ENCODE results near the gene CCR8.
"Not testable (repeated sequence)": the region's sequence is repeated elsewhere in the genome, so short reads cannot be mapped to it uniquely, and the experiment has no call there.

The CCR8 gene

DNA sequence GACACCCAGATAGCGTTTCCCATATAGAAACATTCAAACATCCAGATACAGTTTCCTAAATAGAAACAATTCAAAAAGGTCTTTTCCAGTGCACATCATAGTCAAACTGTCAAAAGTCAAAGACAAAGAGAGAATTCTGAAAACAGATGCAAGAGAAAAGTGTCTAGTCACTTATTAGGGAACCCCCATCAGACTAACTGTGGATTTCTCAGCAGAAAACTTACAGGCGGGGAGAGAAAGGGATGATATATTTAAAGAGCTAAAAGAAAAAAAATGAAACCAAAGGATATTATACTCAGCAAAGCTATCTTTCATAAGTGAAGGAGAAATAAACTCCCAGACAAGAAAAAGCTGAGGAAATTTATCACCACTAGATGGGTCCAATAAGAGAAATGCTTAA is 27.3 kb upstream of the CCR8 start:
- DNase-seq, result no peak
- no peak overlapping the region for H3K27ac ChIP-seq (ENCODE audit: insufficient read depth in 1 of 2, low read depth in 1 of 2, low read length in 2 of 2, poor library complexity in 1 of 2, severe bottlenecking in 2 of 2)
- CTCF ChIA-PET, result interaction anchor here (0.7 to 1.4 kb wide), 4 partner anchors 9 to 43 kb away, joined by 3 read pairs; no protein-coding TSS in a partner anchor
- WGBS (ENCODE audit: insufficient coverage), result no CpG with 5 or more reads among the region's 2 CpGs
- POLR2A ChIA-PET, result no interaction called here
- no peak overlapping the region for H3K4me3 ChIP-seq (ENCODE audit: control insufficient read depth in 1 of 7, extremely low read depth in 1 of 7, insufficient read depth in 4 of 7, low read depth in 2 of 7, low read length in 6 of 7)
- no peaks in the 10 kb centered on the region for H3K4me1 ChIP-seq (ENCODE audit: control extremely low read depth in 1 of 4, control insufficient read depth in 4 of 4, insufficient read depth in 4 of 4, low read length in 3 of 4)
- H3K9me3 ChIP-seq (ENCODE audit: control extremely low read depth in 1 of 5, control insufficient read depth in 4 of 5, insufficient read depth in 2 of 5, low read depth in 1 of 5, low read length in 4 of 5), result peaks cover 5 to 59% (median 17%) of the 10 kb centered on the region in 5 experiments
- no peaks in the 10 kb centered on the region for H3K27me3 ChIP-seq (replicated peaks in 2 of 5; ENCODE audit: control insufficient read depth in 4 of 5, insufficient read depth in 5 of 5, low read length in 4 of 5)
- H3K36me3 ChIP-seq (ENCODE audit: control insufficient read depth in 4 of 4, insufficient read depth in 4 of 4, low read length in 3 of 4), result no peaks in the 10 kb centered on the region

DNA sequence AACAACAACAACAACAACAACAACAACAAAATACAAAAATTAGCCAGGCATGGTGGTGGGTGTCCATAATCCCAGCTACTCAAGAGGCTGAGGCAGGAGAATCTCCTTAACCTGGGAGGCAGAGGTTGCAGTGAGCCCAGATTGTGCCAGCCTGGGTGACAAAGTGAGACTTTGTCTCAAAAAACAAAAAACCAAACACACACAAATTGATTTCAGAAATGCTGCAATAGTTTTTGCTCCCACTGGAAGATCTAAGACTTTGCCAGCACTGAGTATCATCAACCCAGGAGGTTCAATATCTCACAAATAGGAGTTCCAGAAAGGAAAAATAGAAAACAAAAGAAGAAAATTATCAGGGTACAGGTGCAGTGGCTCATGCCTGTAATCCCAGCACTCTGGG is 16.2 kb upstream of the CCR8 start:
- H3K27ac ChIP-seq (ENCODE audit: insufficient read depth in 1 of 2, low read depth in 1 of 2, low read length in 2 of 2, poor library complexity in 1 of 2, severe bottlenecking in 2 of 2), result no peak overlapping the region
- ChIA-PET POLR2A (no interaction called here), CTCF (no interaction called here)
- no peak overlapping the region for H3K4me3 ChIP-seq (ENCODE audit: control insufficient read depth in 1 of 7, extremely low read depth in 1 of 7, insufficient read depth in 4 of 7, low read depth in 2 of 7, low read length in 6 of 7)
- H3K36me3 ChIP-seq (ENCODE audit: control insufficient read depth in 4 of 4, insufficient read depth in 4 of 4, low read length in 3 of 4), result no peaks in the 10 kb centered on the region
- H3K4me1 ChIP-seq (ENCODE audit: control extremely low read depth in 1 of 4, control insufficient read depth in 4 of 4, insufficient read depth in 4 of 4, low read length in 3 of 4), result no peaks in the 10 kb centered on the region
- DNase-seq, result no peak
- H3K27me3 ChIP-seq (replicated peaks in 2 of 5; ENCODE audit: control insufficient read depth in 4 of 5, insufficient read depth in 5 of 5, low read length in 4 of 5), result no peaks in the 10 kb centered on the region
- peaks cover 2 to 9% (median 4%) of the 10 kb centered on the region in 5 experiments for H3K9me3 ChIP-seq (ENCODE audit: control extremely low read depth in 1 of 5, control insufficient read depth in 4 of 5, insufficient read depth in 2 of 5, low read depth in 1 of 5, low read length in 4 of 5)

DNA sequence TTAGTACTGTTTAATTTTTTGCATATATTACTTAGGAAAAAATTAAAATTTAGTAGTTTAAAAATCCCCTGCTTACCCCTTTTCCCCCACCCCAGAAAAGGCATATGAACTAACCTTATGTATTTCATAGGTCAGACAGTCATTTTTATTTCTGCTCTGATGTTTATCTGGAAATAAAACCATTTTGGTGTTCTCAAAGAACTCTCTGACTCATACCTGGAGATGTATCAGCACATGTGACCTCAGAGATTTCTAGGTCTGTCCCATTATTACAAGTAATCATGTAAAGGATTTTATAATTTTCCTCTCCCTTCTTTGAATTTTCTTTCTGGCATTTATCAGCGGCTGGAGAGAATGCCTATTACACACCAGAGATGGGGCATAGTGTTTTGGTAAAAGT is 14.1 kb upstream of the CCR8 start:
- Histone ChIP-seq H3K9me3 (ENCODE audit: control extremely low read depth in 1 of 5, control insufficient read depth in 4 of 5, insufficient read depth in 2 of 5, low read depth in 1 of 5, low read length in 4 of 5) (peaks cover 2 to 9% (median 7%) of the 10 kb centered on the region in 5 experiments), H3K4me3 (ENCODE audit: control insufficient read depth in 1 of 7, extremely low read depth in 1 of 7, insufficient read depth in 4 of 7, low read depth in 2 of 7, low read length in 6 of 7) (no peak overlapping the region), H3K36me3 (ENCODE audit: control insufficient read depth in 4 of 4, insufficient read depth in 4 of 4, low read length in 3 of 4) (no peaks in the 10 kb centered on the region), H3K4me1 (ENCODE audit: control extremely low read depth in 1 of 4, control insufficient read depth in 4 of 4, insufficient read depth in 4 of 4, low read length in 3 of 4) (no peaks in the 10 kb centered on the region), H3K27ac (ENCODE audit: insufficient read depth in 1 of 2, low read depth in 1 of 2, low read length in 2 of 2, poor library complexity in 1 of 2, severe bottlenecking in 2 of 2) (no peak overlapping the region), H3K27me3 (replicated peaks in 2 of 5; ENCODE audit: control insufficient read depth in 4 of 5, insufficient read depth in 5 of 5, low read length in 4 of 5) (no peaks in the 10 kb centered on the region)
- no peak for DNase-seq
- POLR2A ChIA-PET, result no interaction called here
- CTCF ChIA-PET, result no interaction called here
- WGBS (ENCODE audit: insufficient coverage), result no CpG with 5 or more reads among the region's 1 CpG

DNA sequence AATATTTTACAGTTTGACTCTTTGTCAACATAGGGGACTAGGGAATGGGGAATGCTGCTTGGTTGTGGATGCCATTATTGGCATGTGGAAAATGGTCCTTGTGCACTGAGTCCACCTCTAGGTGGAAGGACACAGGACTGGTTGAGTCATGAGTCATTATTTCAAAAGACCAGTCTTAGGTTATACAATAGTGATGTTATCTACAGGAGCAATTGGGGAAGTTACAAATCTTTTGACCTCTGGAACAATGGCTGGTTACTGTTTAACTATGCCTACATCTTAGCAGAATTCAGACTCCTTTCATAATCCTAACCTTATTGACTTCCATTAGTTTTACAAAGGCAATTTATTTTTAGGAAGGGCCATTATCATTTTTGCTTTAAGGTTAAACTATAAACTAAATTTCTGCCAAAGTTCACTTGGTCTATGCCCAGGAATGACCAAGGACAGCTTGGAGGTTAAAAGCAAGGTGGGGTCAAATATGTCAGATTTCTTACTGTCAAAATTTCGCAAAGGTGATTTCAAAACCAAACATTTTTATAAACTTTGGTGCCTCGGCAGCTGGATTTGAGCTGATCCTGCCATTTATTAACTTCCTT is 11.8 kb upstream of the CCR8 start:
- peaks cover 2 to 9% (median 7%) of the 10 kb centered on the region in 5 experiments for H3K9me3 ChIP-seq (ENCODE audit: control extremely low read depth in 1 of 5, control insufficient read depth in 4 of 5, insufficient read depth in 2 of 5, low read depth in 1 of 5, low read length in 4 of 5)
- ChIA-PET CTCF (no interaction called here), POLR2A (no interaction called here)
- peak in 2 of 3 donors; percentile 12 to 22 for DNase-seq
- H3K36me3 ChIP-seq (ENCODE audit: control insufficient read depth in 4 of 4, insufficient read depth in 4 of 4, low read length in 3 of 4), result no peaks in the 10 kb centered on the region
- no peaks in the 10 kb centered on the region for H3K27me3 ChIP-seq (replicated peaks in 2 of 5; ENCODE audit: control insufficient read depth in 4 of 5, insufficient read depth in 5 of 5, low read length in 4 of 5)
- peaks cover 0 to 5% (median 0%) of the 10 kb centered on the region in 4 experiments for H3K4me1 ChIP-seq (ENCODE audit: control extremely low read depth in 1 of 4, control insufficient read depth in 4 of 4, insufficient read depth in 4 of 4, low read length in 3 of 4)
- no peak overlapping the region for H3K27ac ChIP-seq (ENCODE audit: insufficient read depth in 1 of 2, low read depth in 1 of 2, low read length in 2 of 2, poor library complexity in 1 of 2, severe bottlenecking in 2 of 2)
- no peak overlapping the region for H3K4me3 ChIP-seq (ENCODE audit: control insufficient read depth in 1 of 7, extremely low read depth in 1 of 7, insufficient read depth in 4 of 7, low read depth in 2 of 7, low read length in 6 of 7)
- WGBS (ENCODE audit: insufficient coverage), result 75% methylated on average over 2 of the region's 2 CpGs

DNA sequence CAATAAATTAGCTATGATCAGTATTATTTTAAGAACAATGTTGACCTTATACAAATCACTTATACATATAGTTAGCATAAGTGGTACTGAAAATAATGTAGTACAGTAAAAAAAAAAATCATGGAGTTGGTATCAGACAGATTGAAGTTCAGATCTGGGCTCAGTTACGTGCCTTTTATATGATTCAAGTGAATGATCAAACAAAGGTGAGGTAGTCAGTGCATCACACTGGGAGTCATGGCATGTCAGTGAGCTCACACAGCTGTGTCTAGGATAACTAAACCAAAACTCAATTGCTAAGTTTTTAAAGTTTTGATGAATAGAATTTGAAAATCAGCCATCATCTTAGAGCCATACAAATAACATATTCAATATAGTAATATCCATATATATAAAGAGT is 11.2 kb upstream of the CCR8 start:
- CTCF ChIA-PET, result no interaction called here
- Histone ChIP-seq H3K4me3 (ENCODE audit: control insufficient read depth in 1 of 7, extremely low read depth in 1 of 7, insufficient read depth in 4 of 7, low read depth in 2 of 7, low read length in 6 of 7) (no peak overlapping the region), H3K4me1 (ENCODE audit: control extremely low read depth in 1 of 4, control insufficient read depth in 4 of 4, insufficient read depth in 4 of 4, low read length in 3 of 4) (peaks cover 0 to 8% (median under 1%) of the 10 kb centered on the region in 4 experiments), H3K27ac (ENCODE audit: insufficient read depth in 1 of 2, low read depth in 1 of 2, low read length in 2 of 2, poor library complexity in 1 of 2, severe bottlenecking in 2 of 2) (no peak overlapping the region), H3K27me3 (replicated peaks in 2 of 5; ENCODE audit: control insufficient read depth in 4 of 5, insufficient read depth in 5 of 5, low read length in 4 of 5) (no peaks in the 10 kb centered on the region), H3K36me3 (ENCODE audit: control insufficient read depth in 4 of 4, insufficient read depth in 4 of 4, low read length in 3 of 4) (no peaks in the 10 kb centered on the region), H3K9me3 (ENCODE audit: control extremely low read depth in 1 of 5, control insufficient read depth in 4 of 5, insufficient read depth in 2 of 5, low read depth in 1 of 5, low read length in 4 of 5) (peaks cover 2 to 9% (median 7%) of the 10 kb centered on the region in 5 experiments)
- WGBS (ENCODE audit: insufficient coverage), result 100% methylated on average over 1 of the region's 1 CpG
- DNase-seq, result no peak
- POLR2A ChIA-PET, result no interaction called here

DNA sequence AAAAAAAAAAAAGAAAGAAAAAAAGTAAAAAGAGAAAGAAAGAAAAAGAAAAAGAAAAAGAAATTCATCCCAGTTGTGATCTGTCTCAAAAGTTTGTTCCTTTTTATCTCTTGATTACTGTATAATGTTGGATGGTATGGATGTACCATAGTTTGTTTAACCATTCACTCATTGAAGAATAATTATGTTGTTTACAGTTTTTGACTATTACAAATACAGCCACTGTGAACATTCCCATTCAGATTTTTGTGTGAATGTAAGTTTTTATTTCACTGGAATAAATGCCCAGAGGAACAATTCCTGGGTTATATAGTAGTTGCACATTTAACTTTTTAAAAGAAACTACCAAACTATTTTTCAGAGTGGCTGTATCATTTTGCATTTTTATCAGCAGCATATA is 10.3 kb upstream of the CCR8 start:
- CTCF ChIA-PET, result no interaction called here
- POLR2A ChIA-PET, result no interaction called here

DNA sequence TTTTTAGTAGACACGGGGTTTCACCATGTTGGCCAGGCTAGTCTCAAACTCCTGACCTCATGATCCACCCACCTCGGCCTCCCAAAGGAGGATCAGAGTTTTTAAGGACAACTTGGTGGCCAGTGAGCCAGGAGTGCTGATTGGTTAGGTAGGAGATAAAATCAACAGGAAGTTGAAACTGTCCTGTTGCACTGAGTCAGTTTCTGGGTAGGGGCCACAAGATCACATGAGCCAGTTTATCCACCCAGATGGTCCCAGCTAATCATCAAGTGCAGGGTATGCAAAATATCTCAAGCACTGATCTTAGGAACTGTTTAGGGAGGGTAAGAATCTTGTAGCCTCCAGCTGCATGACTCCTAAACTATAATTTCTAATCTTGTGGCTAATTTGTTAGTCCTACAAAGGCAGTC is 7.9 kb upstream of the CCR8 start:
- 100% methylated on average over 1 of the region's 2 CpGs for WGBS (ENCODE audit: insufficient coverage)
- CTCF ChIA-PET, result interaction anchor here (1.1 kb wide), 1 partner anchor 56 kb away, joined by 3 read pairs; no protein-coding TSS in a partner anchor
- peak in 2 of 3 donors; percentile 10 to 30 for DNase-seq
- not testable (repeated sequence) for H3K27ac ChIP-seq (ENCODE audit: insufficient read depth in 1 of 2, low read depth in 1 of 2, low read length in 2 of 2, poor library complexity in 1 of 2, severe bottlenecking in 2 of 2); H3K9me3 ChIP-seq (ENCODE audit: control extremely low read depth in 1 of 5, control insufficient read depth in 4 of 5, insufficient read depth in 2 of 5, low read depth in 1 of 5, low read length in 4 of 5); H3K27me3 ChIP-seq (replicated peaks in 2 of 5; ENCODE audit: control insufficient read depth in 4 of 5, insufficient read depth in 5 of 5, low read length in 4 of 5); H3K36me3 ChIP-seq (ENCODE audit: control insufficient read depth in 4 of 4, insufficient read depth in 4 of 4, low read length in 3 of 4); H3K4me3 ChIP-seq (ENCODE audit: control insufficient read depth in 1 of 7, extremely low read depth in 1 of 7, insufficient read depth in 4 of 7, low read depth in 2 of 7, low read length in 6 of 7)
- POLR2A ChIA-PET, result interaction anchor here (0.7 kb wide), 1 partner anchor 45 kb away, joined by 7 read pairs; no protein-coding TSS in a partner anchor
- peaks cover 0 to 12% (median 1%) of the 10 kb centered on the region in 4 experiments for H3K4me1 ChIP-seq (ENCODE audit: control extremely low read depth in 1 of 4, control insufficient read depth in 4 of 4, insufficient read depth in 4 of 4, low read length in 3 of 4)

More for the DNA sequence above, 10.3 kb upstream of the CCR8 start:
- H3K36me3 ChIP-seq (ENCODE audit: control insufficient read depth in 4 of 4, insufficient read depth in 4 of 4, low read length in 3 of 4), result no peaks in the 10 kb centered on the region
- H3K27ac ChIP-seq (ENCODE audit: insufficient read depth in 1 of 2, low read depth in 1 of 2, low read length in 2 of 2, poor library complexity in 1 of 2, severe bottlenecking in 2 of 2), result no peak overlapping the region
- DNase-seq, result no peak
- peaks cover 0 to 12% (median 1%) of the 10 kb centered on the region in 4 experiments for H3K4me1 ChIP-seq (ENCODE audit: control extremely low read depth in 1 of 4, control insufficient read depth in 4 of 4, insufficient read depth in 4 of 4, low read length in 3 of 4)
- H3K4me3 ChIP-seq (ENCODE audit: control insufficient read depth in 1 of 7, extremely low read depth in 1 of 7, insufficient read depth in 4 of 7, low read depth in 2 of 7, low read length in 6 of 7), result no peak overlapping the region
- H3K9me3 ChIP-seq (ENCODE audit: control extremely low read depth in 1 of 5, control insufficient read depth in 4 of 5, insufficient read depth in 2 of 5, low read depth in 1 of 5, low read length in 4 of 5), result peaks cover 2 to 9% (median 7%) of the 10 kb centered on the region in 5 experiments
- no peaks in the 10 kb centered on the region for H3K27me3 ChIP-seq (replicated peaks in 2 of 5; ENCODE audit: control insufficient read depth in 4 of 5, insufficient read depth in 5 of 5, low read length in 4 of 5)

Measured in common myeloid progenitor, CD34-positive (primary cell).